ENCODE measurements around the gene TMEM179B.

Gene TMEM179B

DNA sequence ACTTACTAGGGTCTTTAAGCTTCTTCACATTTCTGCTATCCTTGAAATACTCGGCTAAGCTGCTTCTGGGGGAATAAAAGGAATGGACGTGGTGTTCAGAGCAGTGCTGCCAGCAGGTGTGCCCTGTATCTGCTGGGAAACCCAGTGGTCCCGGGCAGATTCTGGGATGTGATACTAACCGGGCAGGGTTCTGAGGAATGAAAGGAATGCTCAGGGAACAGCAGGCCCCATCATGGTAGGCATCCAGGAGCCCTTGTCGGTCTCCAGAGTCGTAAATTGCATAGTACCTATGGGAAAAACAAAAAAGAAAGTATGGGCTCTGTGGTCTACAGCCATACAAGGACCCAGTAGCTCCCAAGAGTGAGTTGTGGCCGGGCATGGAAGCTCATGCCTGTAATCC is 9.1 kb downstream of the TMEM179B start:
- no peaks in the 10 kb centered on the region for H3K9me3 ChIP-seq (ENCODE audit: control extremely low read depth in 1 of 5, control insufficient read depth in 4 of 5, insufficient read depth in 2 of 5, low read depth in 1 of 5, low read length in 4 of 5)
- DNase-seq: no peak
- WGBS (ENCODE audit: insufficient coverage): 98% methylated on average over 7 of the region's 7 CpGs
- peaks cover 18 to 83% (median 66%) of the 10 kb centered on the region in 4 experiments for H3K36me3 ChIP-seq (ENCODE audit: control insufficient read depth in 4 of 4, insufficient read depth in 4 of 4, low read length in 3 of 4)
- ChIA-PET CTCF (interaction anchor here (0.8 to 2.5 kb wide), 7 partner anchors 8 to 42 kb away, joined by 3 to 11 read pairs (median 5); partner anchors contain the start of genes NXF1, TMEM179B and ZBTB3), POLR2A (interaction anchor here (0.6 to 2.5 kb wide), 2 partner anchors 9 to 17 kb away, joined by 3 to 16 read pairs; partner anchors contain the start of gene NXF1)
- H3K4me3 ChIP-seq (ENCODE audit: control insufficient read depth in 1 of 7, extremely low read depth in 1 of 7, insufficient read depth in 4 of 7, low read depth in 2 of 7, low read length in 6 of 7): no peak overlapping the region
- H3K4me1 ChIP-seq (ENCODE audit: control extremely low read depth in 1 of 4, control insufficient read depth in 4 of 4, insufficient read depth in 4 of 4, low read length in 3 of 4): peaks cover 0 to 13% (median 11%) of the 10 kb centered on the region in 4 experiments
- no peaks in the 10 kb centered on the region for H3K27me3 ChIP-seq (replicated peaks in 2 of 5; ENCODE audit: control insufficient read depth in 4 of 5, insufficient read depth in 5 of 5, low read length in 4 of 5)
- no peak overlapping the region for H3K27ac ChIP-seq (ENCODE audit: insufficient read depth in 1 of 2, low read depth in 1 of 2, low read length in 2 of 2, poor library complexity in 1 of 2, severe bottlenecking in 2 of 2)

DNA sequence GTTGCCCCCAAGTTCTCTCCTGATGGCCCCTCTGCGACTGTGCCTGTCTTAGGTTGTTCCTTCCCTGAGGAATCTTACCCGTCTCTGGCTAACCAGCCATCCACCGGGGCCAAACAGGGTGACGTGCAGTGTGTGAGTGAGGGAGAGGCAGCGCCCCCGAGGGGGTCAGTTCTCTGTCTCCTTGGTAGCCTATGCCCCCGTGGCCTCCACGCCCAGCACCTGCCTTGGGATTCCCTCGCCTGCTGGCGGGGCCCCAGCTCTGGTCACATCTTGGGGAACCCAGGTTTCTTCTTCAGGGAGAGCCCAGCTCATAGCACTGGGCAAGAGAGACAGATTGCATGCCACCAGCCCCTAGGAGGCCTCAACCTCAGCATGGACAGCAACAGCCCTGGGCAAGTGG is 12.3 kb downstream of the TMEM179B start:
- H3K36me3 ChIP-seq (ENCODE audit: control insufficient read depth in 4 of 4, insufficient read depth in 4 of 4, low read length in 3 of 4): peaks cover 21 to 88% (median 70%) of the 10 kb centered on the region in 4 experiments
- H3K27ac ChIP-seq (ENCODE audit: insufficient read depth in 1 of 2, low read depth in 1 of 2, low read length in 2 of 2, poor library complexity in 1 of 2, severe bottlenecking in 2 of 2): no peak overlapping the region
- no peak for DNase-seq
- WGBS (ENCODE audit: insufficient coverage): 96% methylated on average over 9 of the region's 10 CpGs
- H3K27me3 ChIP-seq (replicated peaks in 2 of 5; ENCODE audit: control insufficient read depth in 4 of 5, insufficient read depth in 5 of 5, low read length in 4 of 5): no peaks in the 10 kb centered on the region
- H3K4me1 ChIP-seq (ENCODE audit: control extremely low read depth in 1 of 4, control insufficient read depth in 4 of 4, insufficient read depth in 4 of 4, low read length in 3 of 4): peaks cover 8 to 12% (median 9%) of the 10 kb centered on the region in 4 experiments
- no peaks in the 10 kb centered on the region for H3K9me3 ChIP-seq (ENCODE audit: control extremely low read depth in 1 of 5, control insufficient read depth in 4 of 5, insufficient read depth in 2 of 5, low read depth in 1 of 5, low read length in 4 of 5)
- H3K4me3 ChIP-seq (ENCODE audit: control insufficient read depth in 1 of 7, extremely low read depth in 1 of 7, insufficient read depth in 4 of 7, low read depth in 2 of 7, low read length in 6 of 7): no peak overlapping the region
- POLR2A ChIA-PET: interaction anchor here (1.3 kb wide), 1 partner anchor 33 kb away, joined by 4 read pairs; the partner anchor contains the start of genes STX5 and TEX54
- CTCF ChIA-PET: interaction anchor here (1.2 kb wide), 1 partner anchor 17 kb away, joined by 3 read pairs; no protein-coding TSS in a partner anchor

DNA sequence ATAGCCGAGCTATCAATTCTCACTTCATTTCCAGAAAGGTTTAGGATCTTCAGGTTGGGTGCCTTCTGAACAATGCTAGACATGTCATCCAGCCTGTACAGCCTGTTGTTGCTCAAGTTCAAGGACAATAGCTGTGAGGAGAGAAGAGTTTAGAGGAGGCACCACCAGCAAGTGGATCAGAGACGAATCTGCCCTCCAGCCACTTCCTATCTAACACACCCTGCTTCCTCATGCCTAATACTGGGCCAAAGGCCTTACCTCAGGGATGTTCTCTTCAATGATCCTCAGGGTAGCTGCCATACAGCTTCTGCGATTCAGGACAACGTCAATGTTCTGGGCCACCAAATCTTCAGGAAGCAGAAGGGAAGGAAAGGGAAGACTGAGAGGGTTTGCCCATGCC is 13.9 kb downstream of the TMEM179B start:
- H3K36me3 ChIP-seq (ENCODE audit: control insufficient read depth in 4 of 4, insufficient read depth in 4 of 4, low read length in 3 of 4): peaks cover 17 to 72% (median 59%) of the 10 kb centered on the region in 4 experiments
- H3K27me3 ChIP-seq (replicated peaks in 2 of 5; ENCODE audit: control insufficient read depth in 4 of 5, insufficient read depth in 5 of 5, low read length in 4 of 5): no peaks in the 10 kb centered on the region
- no peak for DNase-seq
- H3K27ac ChIP-seq (ENCODE audit: insufficient read depth in 1 of 2, low read depth in 1 of 2, low read length in 2 of 2, poor library complexity in 1 of 2, severe bottlenecking in 2 of 2): no peak overlapping the region
- WGBS (ENCODE audit: insufficient coverage): 94% methylated on average over 3 of the region's 4 CpGs
- no peaks in the 10 kb centered on the region for H3K9me3 ChIP-seq (ENCODE audit: control extremely low read depth in 1 of 5, control insufficient read depth in 4 of 5, insufficient read depth in 2 of 5, low read depth in 1 of 5, low read length in 4 of 5)
- peaks cover 11 to 23% (median 16%) of the 10 kb centered on the region in 4 experiments for H3K4me1 ChIP-seq (ENCODE audit: control extremely low read depth in 1 of 4, control insufficient read depth in 4 of 4, insufficient read depth in 4 of 4, low read length in 3 of 4)
- ChIA-PET POLR2A (interaction anchor here (1.3 kb wide), 1 partner anchor 9 kb away, joined by 3 read pairs; no protein-coding TSS in a partner anchor), CTCF (interaction anchor here (0.7 to 1.6 kb wide), 3 partner anchors 11 to 28 kb away, joined by 3 to 10 read pairs (median 4); no protein-coding TSS in a partner anchor)
- H3K4me3 ChIP-seq (ENCODE audit: control insufficient read depth in 1 of 7, extremely low read depth in 1 of 7, insufficient read depth in 4 of 7, low read depth in 2 of 7, low read length in 6 of 7): no peak overlapping the region

DNA sequence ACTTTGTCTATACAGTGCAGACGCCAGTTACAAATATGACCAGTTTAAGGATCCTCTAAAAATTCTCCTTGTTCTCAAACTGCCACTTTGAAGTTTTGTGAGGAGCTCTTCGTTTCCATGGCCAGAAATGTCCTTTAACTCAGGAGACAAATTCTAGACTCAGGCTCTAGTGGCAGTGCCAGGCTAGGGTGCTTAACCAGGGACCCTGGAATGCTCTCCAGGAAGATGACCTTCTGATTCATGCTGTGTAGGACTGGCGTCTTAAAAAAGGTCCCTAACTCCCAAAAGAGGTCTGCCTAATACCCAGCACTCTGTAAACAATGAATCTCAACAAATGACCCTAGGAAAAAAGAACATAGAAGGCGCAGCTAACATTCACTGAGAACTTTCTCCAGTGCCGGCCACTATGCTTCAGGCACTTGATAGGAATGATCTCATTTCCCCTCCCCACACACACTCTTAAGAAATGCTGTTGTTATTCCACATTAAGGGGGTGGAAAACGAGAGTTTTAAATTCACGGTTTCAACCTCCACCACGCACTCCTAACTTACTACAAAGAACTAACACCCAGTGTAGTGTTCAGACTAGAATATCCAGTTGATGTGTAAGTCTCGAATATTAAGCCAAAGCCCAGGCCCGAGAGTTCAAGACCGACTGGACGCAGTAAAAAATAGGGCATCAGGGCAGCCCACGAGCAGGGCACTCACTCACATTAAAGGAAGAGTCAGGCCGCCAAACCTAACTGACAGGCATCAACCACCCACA is 17.3 kb downstream of the TMEM179B start:
- Histone ChIP-seq H3K4me1 (ENCODE audit: control extremely low read depth in 1 of 4, control insufficient read depth in 4 of 4, insufficient read depth in 4 of 4, low read length in 3 of 4) (peaks cover 11 to 45% (median 24%) of the 10 kb centered on the region in 4 experiments), H3K4me3 (ENCODE audit: control insufficient read depth in 1 of 7, extremely low read depth in 1 of 7, insufficient read depth in 4 of 7, low read depth in 2 of 7, low read length in 6 of 7) (peak overlapping the region; percentile 82 to 99 (median 93)), H3K27ac (ENCODE audit: insufficient read depth in 1 of 2, low read depth in 1 of 2, low read length in 2 of 2, poor library complexity in 1 of 2, severe bottlenecking in 2 of 2) (peak overlapping the region; percentile 79 to 91), H3K36me3 (ENCODE audit: control insufficient read depth in 4 of 4, insufficient read depth in 4 of 4, low read length in 3 of 4) (peaks cover 15 to 43% (median 34%) of the 10 kb centered on the region in 4 experiments), H3K27me3 (replicated peaks in 2 of 5; ENCODE audit: control insufficient read depth in 4 of 5, insufficient read depth in 5 of 5, low read length in 4 of 5) (no peaks in the 10 kb centered on the region), H3K9me3 (ENCODE audit: control extremely low read depth in 1 of 5, control insufficient read depth in 4 of 5, insufficient read depth in 2 of 5, low read depth in 1 of 5, low read length in 4 of 5) (no peaks in the 10 kb centered on the region)
- ChIA-PET POLR2A (interaction anchor here (0.9 to 3.5 kb wide), 8 partner anchors 9 to 37 kb away, joined by 3 to 16 read pairs (median 6); partner anchors contain the start of genes STX5, TMEM179B and WDR74), CTCF (interaction anchor here (1.0 to 1.9 kb wide), 4 partner anchors 9 to 16 kb away, joined by 3 to 9 read pairs (median 5); no protein-coding TSS in a partner anchor)
- DNase-seq: peak in 1 of 3 donors; percentile 42
- 14% methylated on average over 7 of the region's 14 CpGs for WGBS (ENCODE audit: insufficient coverage)

DNA sequence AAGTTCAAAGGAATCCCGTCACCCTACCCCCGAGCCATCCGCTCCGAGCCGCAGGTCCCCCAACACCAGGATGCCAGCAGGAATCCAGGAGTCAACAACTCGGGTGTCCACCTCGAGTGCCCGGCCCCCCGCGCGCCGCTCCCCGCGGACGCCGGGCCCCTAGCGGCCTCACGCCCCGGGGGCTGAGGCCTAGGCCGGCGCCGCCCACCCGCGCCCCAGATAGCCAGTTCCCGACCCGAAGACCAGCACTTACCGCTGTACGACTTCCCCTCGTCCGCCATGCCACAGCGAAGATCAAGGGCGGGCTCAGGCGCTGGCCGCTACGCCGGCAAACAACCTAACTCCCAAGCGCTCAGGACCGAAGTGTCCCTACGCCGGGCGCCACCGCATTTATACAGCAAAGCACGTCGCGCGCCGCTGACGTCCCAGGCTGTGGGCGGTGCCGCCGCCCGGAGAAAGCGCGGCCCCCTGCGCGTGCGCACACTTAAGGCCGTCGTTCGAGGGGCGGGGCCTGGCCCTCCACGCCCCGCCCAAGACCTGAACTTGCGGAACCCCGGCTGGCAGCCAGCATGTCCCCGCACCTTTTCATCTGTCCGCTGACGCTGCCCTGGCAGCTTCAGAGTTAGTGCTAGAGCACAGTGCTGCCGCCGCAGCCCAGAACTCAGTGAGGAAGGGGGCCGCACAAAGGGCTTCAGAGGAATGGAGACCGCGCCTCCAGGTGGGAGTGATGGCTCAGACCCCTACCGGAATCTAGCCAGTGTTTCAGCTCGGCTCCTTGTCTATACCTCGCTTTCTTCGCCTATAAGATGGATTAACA is 18.1 kb downstream of the TMEM179B start, which contains the start of gene NXF1:
Gene NXF1, minus strand, starts transcription at position 365 of the 817 bp plus-strand sequence. Its CDS starts 84 bp downstream, at position 281.
- Histone ChIP-seq H3K36me3 (ENCODE audit: control insufficient read depth in 4 of 4, insufficient read depth in 4 of 4, low read length in 3 of 4) (peaks cover 15 to 35% (median 27%) of the 10 kb centered on the region in 4 experiments), H3K27me3 (replicated peaks in 2 of 5; ENCODE audit: control insufficient read depth in 4 of 5, insufficient read depth in 5 of 5, low read length in 4 of 5) (no peaks in the 10 kb centered on the region), H3K4me1 (ENCODE audit: control extremely low read depth in 1 of 4, control insufficient read depth in 4 of 4, insufficient read depth in 4 of 4, low read length in 3 of 4) (peaks cover 11 to 45% (median 24%) of the 10 kb centered on the region in 4 experiments), H3K9me3 (ENCODE audit: control extremely low read depth in 1 of 5, control insufficient read depth in 4 of 5, insufficient read depth in 2 of 5, low read depth in 1 of 5, low read length in 4 of 5) (no peaks in the 10 kb centered on the region), H3K4me3 (ENCODE audit: control insufficient read depth in 1 of 7, extremely low read depth in 1 of 7, insufficient read depth in 4 of 7, low read depth in 2 of 7, low read length in 6 of 7) (peak within 1 kb of the TSS; percentile 82 to 99 (median 93)), H3K27ac (ENCODE audit: insufficient read depth in 1 of 2, low read depth in 1 of 2, low read length in 2 of 2, poor library complexity in 1 of 2, severe bottlenecking in 2 of 2) (peak within 1 kb of the TSS; percentile 79 to 91)
- ChIA-PET POLR2A (interaction anchor here (0.6 to 3.5 kb wide), 16 partner anchors 8 to 133 kb away, joined by 3 to 18 read pairs (median 7); partner anchors contain the start of genes HNRNPUL2, LBHD1, STX5 and TMEM179B), CTCF (interaction anchor here (0.7 to 2.6 kb wide), 7 partner anchors 9 to 56 kb away, joined by 3 to 15 read pairs (median 6); partner anchors contain the start of gene TMEM223)
- WGBS (ENCODE audit: insufficient coverage): 0% methylated on average over 75 of the region's 77 CpGs
- DNase-seq: peak; percentile 93 to 97 (median 96)

DNA sequence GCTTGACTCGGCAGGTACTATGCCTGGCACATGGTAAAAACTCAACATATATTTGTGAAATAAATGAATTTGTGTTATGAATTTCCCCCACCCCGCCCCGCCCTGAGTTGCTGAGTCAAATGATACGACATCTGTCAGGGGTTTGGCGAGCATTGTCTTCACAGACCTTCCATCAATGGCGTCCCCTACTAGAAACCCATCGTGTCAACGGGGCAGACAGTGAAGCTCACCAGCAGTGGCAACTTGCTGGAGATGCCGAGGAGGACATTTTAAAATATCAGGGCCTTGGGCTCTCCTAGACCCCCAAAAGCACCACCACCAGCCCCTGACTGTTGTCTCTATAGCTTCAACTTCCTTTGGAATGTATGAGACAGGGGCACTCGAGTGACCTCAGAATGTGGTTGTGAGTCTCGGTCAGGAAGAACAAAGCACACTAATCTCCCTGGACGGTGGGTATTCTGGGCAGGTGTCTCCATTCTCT is 18.8 kb downstream of the TMEM179B start:
- Histone ChIP-seq H3K36me3 (ENCODE audit: control insufficient read depth in 4 of 4, insufficient read depth in 4 of 4, low read length in 3 of 4) (peaks cover 13 to 28% (median 20%) of the 10 kb centered on the region in 4 experiments), H3K27me3 (replicated peaks in 2 of 5; ENCODE audit: control insufficient read depth in 4 of 5, insufficient read depth in 5 of 5, low read length in 4 of 5) (no peaks in the 10 kb centered on the region), H3K9me3 (ENCODE audit: control extremely low read depth in 1 of 5, control insufficient read depth in 4 of 5, insufficient read depth in 2 of 5, low read depth in 1 of 5, low read length in 4 of 5) (no peaks in the 10 kb centered on the region), H3K27ac (ENCODE audit: insufficient read depth in 1 of 2, low read depth in 1 of 2, low read length in 2 of 2, poor library complexity in 1 of 2, severe bottlenecking in 2 of 2) (peak overlapping the region in 1 of 2 experiments; percentile 91), H3K4me3 (ENCODE audit: control insufficient read depth in 1 of 7, extremely low read depth in 1 of 7, insufficient read depth in 4 of 7, low read depth in 2 of 7, low read length in 6 of 7) (peak overlapping the region in 6 of 7 experiments; percentile 55 to 99 (median 92)), H3K4me1 (ENCODE audit: control extremely low read depth in 1 of 4, control insufficient read depth in 4 of 4, insufficient read depth in 4 of 4, low read length in 3 of 4) (peaks cover 11 to 45% (median 24%) of the 10 kb centered on the region in 4 experiments)
- no peak for DNase-seq
- ChIA-PET CTCF (interaction anchor here (0.6 to 2.6 kb wide), 8 partner anchors 9 to 56 kb away, joined by 3 to 15 read pairs (median 6); partner anchors contain the start of gene TMEM223), POLR2A (interaction anchor here (0.6 to 3.5 kb wide), 11 partner anchors 9 to 35 kb away, joined by 3 to 18 read pairs (median 10); partner anchors contain the start of genes STX5, TMEM179B and WDR74)
- WGBS (ENCODE audit: insufficient coverage): 62% methylated on average over 11 of the region's 12 CpGs
